GM21528 (cell line): ENCODE data around the gene CD300E.
"Not testable (repeated sequence)": the region's sequence is repeated elsewhere in the genome, so short reads cannot be mapped to it uniquely, and the experiment has no call there.

Source experiments
- ATAC-seq: cut with Tn5 transposase; IDR thresholded peaks from one replicate; pipeline ENCODE4 v1.9.1; 2021; ENCODE audit warnings: mild to moderate bottlenecking, moderate library complexity; ENCODE audit not compliant: unreplicated experiment, low FRiP score

Gene CD300E

DNA sequence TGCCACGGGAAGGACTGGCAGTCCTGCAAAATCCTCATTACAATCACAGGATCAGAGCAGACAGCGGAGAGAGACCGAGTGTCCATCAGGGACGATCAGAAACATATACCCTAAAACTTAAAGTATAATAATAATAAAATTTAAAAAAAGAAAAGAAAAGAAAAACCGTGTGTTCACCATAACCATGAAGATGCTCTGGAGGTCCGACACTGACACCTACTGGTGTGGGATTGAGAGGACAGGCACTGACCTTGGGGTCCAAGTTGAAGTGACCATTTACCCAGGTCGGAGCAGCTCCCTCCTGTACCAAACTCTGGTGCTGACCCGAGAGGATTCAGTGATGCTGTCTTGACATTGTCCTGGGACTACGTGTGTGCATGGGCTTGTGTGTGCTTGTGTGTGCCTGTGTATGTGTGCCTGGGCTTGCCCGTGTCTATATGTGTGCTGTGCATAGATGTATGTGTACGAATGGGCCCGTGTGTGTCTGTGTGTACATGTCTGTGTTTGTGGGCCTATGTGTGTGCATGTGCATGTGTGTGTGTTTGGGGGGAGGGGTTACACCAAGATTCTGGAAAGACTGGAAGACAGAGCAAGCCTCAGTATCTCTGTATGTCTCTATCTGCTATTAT, 21.5 kb downstream of the CD300E start:
- ATAC-seq = no peak

DNA sequence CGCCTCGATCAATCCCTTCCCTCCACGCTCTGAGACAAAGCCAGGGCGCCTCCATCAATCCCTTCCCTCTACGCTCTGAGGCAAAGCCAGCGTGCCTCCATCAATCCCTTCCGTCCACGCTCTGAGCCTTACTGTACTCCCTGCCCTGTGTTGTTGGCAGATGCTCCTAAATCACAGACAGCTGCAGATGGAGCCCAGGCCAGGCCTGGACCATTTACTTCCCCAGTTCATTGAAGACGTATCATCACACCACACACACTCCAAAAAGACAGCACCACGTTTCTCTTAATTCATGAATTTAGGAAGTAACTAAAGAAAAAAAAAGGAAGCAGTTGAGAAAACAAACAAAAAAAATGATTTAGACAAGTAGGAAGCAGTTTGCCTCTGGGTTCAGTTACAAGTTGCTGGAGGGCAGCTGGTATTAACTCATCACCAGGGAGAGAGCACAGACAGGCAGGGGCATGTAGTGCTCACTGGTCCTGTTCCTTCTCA, 24.0 kb downstream of the CD300E start:
- ATAC-seq = no peak

DNA sequence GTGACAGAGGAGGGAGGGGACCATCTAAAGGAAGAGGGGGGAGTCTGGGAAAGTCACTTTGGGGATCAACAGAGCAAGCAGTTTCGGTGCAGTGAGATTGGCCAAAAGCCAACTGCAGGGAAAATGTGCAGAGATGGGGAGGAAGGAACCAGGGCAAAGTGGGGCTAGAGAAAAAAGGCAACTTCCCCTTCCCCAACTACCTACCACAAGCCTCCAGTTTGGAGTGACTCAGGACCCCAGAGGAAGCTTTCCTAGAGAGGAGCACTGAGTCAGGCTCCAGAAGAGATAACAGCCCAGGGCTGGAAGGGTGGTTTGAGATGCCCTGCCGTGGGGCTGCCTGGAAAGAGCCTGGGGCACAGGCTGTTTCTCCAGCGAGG, 24.5 kb downstream of the CD300E start:
- ATAC-seq = no peak

DNA sequence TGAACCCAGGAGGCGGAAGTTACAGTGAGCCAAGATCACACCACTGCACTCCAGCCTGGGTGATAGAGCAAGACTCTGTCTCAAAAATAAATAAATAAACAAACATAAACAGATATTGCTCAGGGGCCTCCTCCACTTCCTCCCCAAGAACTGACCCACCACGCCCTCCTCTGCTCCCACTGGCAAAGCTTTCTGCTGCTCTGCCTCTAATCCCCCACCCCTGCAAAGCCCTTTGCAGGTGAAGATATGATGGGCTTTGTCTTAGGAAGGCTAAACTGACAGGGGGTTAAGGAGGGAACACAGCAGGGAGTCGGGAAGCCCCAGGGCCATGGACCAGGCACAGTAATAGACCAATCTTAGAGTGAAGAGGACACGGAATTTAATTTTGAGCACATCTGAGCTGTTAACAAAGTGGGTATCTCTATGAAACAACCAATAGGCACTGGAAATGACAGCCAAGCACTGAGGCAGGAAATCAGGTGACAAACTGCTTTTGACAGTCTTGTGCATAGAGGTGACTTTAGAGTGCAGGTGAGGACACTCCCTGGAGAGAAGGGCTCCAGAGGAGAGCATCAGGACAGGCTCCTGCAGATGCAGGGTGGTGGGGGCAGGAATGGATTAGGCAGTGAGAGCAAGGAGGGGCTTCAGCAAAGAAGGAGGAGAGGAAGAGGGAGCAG, 25.1 kb downstream of the CD300E start:
- no peak for ATAC-seq

DNA sequence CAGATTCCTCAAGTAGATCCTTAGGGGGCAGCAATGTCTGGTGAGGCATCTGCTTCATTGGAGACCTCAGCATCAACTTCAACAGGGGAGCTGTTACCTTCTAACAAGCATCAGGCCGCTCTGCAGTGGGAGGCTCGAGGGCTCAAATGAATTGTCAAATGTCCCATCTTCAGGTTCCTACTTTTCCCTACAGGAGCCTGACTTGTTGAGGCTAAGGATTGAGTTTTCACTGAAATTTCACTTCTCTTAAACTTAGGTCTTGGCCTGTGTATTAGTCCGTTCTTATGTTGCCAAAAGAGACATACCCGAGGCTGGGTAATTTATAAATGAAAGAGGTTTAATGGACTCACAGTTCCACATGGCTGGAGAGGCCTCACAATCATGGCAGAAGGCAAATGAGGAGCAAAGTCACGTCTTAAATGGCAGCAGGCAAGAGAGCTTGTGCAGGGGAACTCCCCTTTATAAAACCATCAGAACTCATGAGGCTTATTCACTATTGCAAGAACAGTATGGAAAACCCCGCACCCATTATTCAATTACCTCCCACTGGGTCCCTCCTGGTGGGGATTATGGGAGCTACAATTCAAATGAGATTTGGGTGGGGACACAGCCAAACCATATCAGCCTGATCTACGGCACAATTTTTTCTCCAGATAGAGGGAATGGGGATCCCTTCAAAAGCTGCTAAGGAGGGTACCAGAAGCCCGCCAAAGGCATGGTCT, 26.3 kb downstream of the CD300E start:
- ATAC-seq = no peak

DNA sequence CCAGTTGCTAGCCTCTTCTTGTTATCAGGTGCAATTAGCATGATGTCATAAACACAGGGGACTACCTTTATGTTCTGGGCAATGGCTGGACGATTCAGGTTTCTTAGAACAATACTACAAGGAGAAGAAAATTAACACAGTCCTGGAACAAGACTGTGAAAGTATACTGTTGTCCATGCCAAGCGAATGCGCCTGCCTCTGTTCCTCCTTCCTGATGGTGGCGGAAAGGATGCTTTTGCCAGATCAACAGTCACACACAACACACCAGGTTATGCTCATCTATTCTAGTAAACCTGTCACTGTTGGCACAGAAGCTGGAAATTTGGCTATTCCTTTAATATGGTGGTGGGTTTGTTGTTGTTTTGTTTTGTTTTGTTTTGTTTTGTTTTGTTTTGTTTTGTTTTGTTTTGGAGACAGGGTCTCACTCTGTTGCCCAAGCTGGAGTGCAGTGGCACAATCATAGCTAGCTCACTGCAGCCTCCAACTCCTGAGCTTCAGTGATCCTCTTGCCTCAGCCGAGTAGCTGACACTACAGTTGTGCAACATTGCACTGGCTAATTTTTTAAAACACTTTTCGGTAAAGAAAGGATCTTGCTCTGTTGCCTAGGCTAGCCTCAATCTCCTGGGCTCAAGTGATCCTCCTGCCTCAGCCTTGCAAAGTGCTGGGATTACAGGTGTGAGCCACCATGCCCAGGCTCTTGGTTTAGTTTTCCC, 28.3 kb downstream of the CD300E start:
- ATAC-seq = no peak

DNA sequence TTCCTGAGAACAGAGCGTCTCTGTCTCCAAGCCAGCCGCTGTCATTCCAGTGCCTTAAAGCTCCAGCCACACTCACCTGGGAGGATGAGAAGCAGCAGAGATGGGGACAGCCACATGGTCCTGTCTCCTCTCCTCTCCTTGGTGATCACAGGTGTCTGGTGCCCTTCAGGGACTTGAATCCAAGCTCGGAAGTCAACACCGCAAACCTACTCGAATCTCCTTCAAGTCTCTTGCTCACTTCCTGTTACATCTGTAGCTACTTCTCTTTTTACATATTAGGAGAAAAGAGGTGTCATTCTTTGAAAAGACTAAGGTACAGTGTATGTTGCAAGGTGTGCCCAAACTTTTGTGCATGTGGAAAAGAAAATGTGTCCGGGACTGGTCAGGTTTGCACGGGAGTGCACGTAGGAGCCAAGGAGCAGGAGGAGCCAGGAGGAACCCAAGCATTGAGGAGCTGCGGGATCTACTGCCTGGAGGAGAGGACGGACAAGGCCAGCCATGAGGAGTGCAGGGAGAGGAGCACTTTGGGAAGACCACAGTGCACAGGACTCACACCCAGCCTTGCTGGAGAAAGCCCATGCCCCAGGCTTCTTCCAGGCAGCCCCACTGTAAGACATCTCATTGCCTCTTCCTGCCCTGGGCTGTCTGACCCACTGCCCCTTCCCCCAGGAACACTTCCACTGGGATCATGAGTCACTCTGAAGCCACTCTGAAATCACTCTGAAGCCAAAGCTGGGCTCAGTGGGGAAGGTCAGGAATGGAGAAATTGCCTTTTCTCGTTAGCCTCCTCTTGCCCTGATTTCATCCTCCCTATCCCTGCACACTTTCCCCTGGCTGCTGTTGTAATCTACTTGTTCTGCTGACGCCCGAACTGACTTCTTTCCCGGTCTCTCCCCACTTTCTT, 31.2 kb downstream of the CD300E start, which contains the start of gene CD300LD:
Gene CD300LD (minus strand): TSS at position 197 of the 904 bp plus-strand sequence. CDS start 81 bp downstream, at position 116.
- ATAC-seq = no peak

DNA sequence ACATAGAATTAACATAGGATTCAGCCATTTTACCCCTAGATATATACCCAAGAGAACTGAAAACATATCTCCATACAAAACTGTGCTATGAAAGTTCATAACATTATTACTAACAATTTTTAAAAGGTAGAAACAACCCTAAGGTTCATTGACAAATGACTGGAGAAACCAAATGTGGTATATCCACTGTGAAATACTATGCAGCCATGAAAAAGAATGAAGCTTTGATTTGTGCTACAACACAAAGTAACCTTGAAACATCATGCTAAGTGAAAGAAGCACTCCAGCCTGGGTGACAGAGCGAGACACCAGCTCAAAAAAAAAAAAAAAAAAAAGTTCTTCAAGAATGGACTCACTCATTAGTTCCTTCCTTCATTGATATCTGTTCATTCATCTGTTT, 32.0 kb downstream of the CD300E start:
- no peak for ATAC-seq

DNA sequence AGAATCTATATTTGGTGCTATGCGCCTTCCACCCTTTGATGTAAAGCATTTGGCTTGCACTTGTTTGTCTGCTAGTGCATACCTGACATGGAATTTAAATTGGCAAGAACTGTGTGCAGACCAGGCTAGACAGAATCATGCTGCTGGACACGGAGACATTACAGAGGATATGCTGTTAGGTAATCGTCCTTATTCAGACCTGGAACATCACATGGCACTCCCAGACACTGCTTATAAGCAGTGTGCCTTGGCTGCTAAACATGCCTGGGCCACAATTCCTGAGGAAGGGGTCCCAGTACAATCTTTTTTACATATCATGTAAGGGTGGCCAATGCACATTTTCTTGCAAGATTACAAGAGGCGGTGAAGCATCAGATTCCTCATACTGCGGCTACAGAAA, 37.8 kb downstream of the CD300E start:
- ATAC-seq = no peak

DNA sequence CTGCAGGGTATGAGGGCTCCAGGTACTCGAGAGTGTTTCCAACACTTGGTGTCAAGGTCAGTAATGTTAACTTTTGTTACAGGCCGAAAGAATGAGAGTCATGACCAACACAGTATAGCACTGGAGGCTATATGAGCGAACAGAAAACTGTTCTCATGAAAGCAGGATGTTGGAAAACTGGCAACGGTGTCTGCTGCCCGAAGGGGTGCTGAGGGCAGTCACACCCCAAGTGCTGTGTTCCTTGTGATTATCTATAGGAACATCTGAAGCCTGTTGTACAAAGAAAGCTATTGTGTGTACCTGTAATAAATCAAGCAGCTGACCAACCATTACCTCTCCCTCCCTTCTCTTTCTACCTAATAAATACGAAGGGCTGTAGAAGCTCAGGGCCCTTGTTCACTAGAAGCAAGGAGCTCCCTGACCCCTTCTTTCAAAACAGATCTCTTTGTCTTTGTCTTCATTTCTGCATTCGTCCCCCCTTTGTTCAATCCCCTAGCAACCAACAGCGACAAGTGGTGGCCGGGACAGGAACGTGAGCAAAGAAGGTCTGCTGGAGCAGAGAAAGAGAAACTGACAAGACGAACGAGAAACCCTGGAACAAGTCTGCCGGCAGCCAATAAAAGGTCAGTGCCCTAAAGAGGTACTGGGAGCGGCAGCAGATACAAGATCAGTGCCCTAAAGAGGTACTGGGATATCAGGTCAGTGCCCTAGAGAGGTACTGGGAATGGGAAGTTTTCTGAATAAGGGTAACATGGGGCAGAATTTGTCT, 39.1 kb downstream of the CD300E start:
- ATAC-seq = no peak

DNA sequence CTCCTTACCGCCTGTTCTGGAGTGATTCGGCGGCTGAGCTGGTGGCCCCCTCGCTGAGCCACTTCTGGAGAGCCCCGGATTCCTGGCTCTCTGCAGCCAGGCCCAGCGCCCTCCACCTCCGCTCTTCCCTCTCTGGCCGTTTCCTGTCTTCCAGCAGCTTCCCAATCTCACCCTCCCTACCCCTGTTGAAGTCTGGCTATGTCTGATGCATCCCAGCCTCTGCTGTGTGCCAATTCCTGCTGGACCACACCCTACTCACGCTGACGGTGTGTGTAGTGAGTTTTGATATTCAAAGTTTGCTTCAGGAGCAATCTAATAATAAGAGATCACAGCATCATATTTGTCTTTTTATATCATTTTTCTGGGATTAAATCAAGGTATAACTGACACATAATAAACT, 40.9 kb downstream of the CD300E start:
- no peak for ATAC-seq

DNA sequence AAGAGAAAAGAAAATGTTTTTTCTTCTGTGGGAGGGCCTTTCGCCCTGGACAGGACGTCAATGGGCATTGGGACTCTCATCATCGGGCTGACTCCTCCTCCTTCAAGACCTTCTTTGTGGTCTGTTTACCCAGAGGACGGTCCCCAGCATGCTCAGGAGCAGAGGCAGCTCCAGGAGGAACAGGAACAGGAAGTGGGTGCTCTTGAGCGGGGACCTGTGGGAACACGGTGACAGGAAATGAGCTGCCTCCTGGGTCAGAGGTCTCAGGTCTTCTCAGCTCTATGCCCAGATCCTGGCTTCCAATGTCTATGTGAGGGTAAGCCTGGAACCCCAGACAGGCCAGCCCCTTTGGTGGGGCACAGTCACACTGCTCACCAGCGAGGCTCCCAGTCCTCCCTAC, 43.6 kb downstream of the CD300E start:
- no peak for ATAC-seq

DNA sequence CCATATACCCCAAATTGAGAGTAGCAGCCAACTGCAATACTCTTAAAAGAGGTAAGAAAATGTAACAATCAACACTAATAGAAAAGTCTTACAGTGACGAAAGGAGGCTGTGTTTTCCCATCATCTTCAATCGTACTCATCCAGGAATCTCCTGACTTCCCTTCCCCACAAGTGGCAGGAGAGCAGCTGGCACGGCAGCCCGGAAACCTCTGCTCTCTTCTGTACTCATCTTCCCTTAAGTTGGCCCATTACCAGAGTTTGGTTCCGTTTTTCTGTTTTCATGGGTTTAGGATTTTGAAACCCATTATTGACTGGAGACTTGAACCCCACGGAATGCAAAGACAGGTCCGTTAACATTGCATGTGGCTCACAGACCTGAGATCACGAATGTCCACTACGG, 44.6 kb downstream of the CD300E start:
- ATAC-seq = no peak

DNA sequence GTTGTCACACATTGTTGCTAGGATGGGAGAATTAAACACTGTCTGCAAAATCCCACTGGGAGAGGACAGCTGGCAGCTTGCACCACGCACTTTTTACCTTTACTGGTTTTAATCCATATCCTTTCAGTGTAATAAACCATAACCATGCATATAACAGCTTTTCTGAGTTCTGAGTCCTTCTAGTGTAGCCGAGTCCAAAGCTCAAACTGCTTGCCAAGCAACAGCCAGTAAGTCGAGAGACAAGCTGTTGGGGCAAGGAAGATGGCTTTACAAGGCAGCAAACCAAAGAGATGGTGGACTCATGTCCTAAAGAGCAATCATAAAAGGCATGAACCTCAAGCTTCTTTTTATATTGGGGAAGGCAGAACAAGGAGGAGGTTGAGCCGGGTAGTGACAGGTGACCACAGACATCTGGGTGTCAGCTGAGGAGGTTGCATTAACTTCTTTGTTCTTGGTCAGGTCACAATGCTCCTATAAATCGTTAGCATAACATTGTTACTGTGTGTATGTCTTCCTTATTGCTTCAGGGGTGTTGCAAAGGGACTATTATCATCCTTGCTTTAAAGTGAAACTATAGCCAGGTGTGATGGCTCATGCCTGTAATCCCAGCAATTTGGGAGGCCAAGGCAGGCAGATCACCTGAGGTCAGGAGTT, 48.9 kb downstream of the CD300E start:
- ATAC-seq = no peak

DNA sequence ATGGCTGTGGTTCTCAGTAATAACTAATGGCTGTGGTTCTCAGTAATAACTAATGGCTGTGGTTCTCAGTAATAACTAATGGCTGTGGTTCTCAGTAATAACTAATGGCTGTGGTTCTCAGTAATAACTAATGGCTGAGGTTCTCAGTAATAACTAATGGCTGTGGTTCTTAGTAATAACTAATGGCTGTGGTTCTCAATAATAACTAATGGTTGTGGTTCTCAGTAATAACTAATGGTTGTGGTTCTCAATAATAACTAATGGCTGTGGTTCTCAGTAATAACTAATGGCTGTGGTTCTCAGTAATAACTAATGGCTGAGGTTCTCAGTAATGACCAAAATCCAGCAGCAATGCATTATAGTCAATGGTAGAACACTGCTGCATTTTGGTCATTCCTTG, 49.9 kb downstream of the CD300E start:
- not testable (repeated sequence) for ATAC-seq

DNA sequence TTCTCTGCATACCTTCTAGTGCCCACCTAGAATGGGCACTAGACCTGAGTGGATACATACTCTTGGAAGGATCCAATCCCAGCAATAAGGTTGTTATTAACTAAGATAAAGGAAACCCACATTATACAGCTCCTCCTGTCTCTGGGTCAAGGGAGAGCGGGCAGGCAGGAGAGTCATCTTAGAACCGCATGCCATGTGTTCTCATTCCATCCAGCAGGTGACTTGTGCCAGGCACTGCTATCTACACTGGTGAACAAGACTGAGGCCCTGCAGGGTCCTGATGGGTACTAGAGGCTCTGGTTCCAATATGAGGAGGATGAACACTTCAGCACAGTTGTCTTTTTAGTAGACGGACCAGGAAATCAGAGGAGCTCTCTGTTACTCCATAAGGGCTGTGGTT, 50.4 kb downstream of the CD300E start:
- ATAC-seq = no peak

DNA sequence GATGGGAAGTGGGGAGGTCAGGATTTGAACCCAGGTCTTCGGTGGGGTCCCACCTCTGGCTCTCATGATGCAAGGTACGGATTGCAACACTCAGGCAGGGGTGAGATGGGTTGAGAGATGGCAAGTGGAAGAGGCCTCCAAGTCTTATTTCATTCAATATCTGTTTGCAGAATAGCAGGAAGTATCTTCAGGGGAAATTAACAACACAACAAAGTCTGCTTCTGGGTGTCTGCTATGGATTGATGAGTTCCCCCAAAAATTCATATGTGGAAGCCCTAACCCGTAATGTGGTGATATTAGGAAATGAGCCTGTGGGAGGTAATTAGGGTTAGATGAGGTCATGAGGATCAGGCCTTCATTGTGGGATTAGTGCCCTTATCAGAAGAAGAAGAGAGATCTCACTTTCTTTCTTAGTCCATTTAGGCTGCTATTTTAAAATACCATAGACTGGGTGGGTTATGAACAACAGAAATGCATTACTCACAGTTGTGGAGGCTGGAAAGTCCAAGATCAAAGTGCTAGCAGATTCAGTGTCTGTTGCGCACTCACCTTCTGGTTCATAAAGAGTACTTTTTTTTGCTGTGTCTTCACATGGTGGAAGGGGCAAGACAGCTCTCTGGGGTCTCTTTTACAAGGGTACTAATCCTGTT, 51.8 kb downstream of the CD300E start:
- no peak for ATAC-seq
